Embryonic facial prominence (tissue), 1 donor: Measurements from ENCODE around the gene POFUT1.
A peak's percentile ranks its signal among the peaks of the same experiment; 100 is the strongest.

Experiments used
- DNase-seq: peaks from one replicate; pipeline ENCODE4 v3.0.0-alpha.2; 2016; ENCODE audit errors: extremely low spot score

POFUT1 gene

GRCh38 chr20:32277361-32278198 is 69.9 kb downstream of the POFUT1 start, which contains the start of gene KIF3B:
TSS of gene KIF3B (plus strand) at chr20:32277651. CDS start at chr20:32309778, 32,127 bp downstream.
- DNase-seq = peak; percentile 84

GRCh38 chr20:32278199-32278643 is 70.5 kb downstream of the POFUT1 start:
- DNase-seq = no peak

DNA sequence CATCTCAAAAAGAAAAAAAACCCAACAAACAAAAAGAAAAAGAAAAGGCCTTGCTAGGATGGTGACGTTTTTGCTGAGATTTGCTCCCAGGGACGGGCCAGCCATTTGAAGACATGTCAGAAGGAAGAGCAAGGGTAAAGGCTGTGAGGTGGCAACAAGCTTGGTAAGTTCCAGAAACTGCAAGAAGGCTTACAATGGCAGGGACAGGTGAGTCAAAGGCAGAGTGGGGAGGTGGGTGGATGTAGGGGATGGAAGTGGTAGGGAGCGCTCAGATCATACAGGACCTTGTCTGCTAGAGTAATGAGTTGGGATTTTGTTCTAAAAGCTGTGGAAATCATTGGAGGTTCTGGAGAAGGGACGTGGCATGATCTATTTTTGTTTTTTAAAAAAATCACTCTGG is 74.0 kb downstream of the POFUT1 start:
- no peak for DNase-seq

DNA sequence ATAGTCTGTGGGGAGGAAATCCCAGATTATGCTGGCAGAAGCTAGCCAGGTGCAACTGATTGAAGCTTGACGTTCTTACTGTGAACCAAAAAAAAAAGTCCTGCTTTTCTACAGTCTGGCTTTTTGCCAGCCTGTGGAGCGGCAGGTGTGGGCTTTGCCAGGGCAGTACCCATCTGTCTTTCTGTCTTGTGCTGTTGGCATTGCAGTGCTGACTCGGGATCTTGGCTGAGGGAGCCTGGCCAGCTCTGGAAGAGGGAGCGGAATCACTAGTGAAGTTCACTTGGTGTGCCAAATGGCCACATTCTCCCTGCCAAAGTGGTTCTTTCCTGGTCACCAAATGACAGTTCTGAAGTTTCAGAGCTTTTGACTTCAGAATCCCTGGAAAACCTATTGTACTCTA is 74.8 kb downstream of the POFUT1 start:
- no peak for DNase-seq

- no peak for DNase-seq
Measured at GRCh38 chr20:32285082-32285620, 77.5 kb downstream of the POFUT1 start.

DNA sequence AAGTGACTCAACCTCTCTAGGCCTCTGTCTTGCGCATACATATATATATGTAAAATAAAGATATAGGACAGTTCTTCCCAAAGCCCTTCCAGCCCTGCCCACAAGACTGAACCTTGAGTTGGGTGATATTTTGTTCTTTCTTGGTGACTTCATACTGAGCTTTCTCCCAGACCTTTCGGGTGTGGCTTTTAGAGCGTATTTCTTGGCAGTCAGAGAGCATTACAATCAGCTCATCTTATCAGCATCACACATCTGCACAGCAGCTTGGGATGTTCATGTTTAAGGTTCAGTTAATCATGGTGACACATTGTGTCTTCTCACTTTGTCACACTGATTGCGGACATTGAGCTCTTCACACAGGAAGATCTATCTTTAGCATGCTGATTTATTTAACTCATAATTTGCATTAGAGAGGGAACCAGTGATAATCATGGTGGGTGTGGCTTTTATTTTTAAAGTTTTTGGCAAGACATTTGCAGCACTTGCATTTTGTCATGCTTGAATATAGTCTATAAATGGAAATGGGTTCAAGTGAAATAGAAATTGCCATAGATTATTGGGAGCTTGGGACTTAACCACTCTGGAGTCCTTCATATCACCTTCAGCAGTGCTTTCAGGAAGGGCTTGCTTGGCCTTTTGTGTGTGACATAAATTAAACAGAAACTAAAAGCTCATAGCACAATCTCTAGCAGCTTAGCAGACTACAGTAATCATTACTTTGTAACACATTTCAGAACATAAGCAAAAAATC is 78.1 kb downstream of the POFUT1 start:
- no peak for DNase-seq

GRCh38 chr20:32287231-32287638 is 79.6 kb downstream of the POFUT1 start:
- no peak for DNase-seq
